Stomach (tissue), 19 donors: ENCODE data around the gene BST2. TPM values are rescaled to one million over a fixed set of nuclear protein-coding genes. Genes with fewer than 3 reads are reported as not detected.

ENCODE experiments used
- DNase-seq, 2 donors: peaks; one replicate each; pipeline versions ENCODE4 v3.0.0 to v3.0.0-alpha.2; 2013 to 2019
- H3K27ac ChIP-seq, 5 donors: fragments of 200-600 bp in 4 of 5; sonication (generic) in 4 of 5; one replicate each; pipeline ENCODE4 v1.5.1; 2013 to 2019; ENCODE audit warnings: mild to moderate bottlenecking in 1 of 5, moderate library complexity in 1 of 5
- H3K27me3 ChIP-seq, 3 donors: fragments of 200-600 bp; sonication (generic); one replicate each; pipeline ENCODE4 v1.5.1; 2017 to 2019; ENCODE audit warnings: mixed run types in 1 of 3
- H3K36me3 ChIP-seq, 4 donors: fragments of 200-600 bp; sonication (generic); 1 replicate in 3 of 4; 2 replicates in 1 of 4; pipeline ENCODE4 v1.5.1; 2016 to 2019
- H3K4me1 ChIP-seq, 4 donors: fragments of 200-600 bp; sonication (generic); one replicate each; pipeline ENCODE4 v1.5.1; 2016 to 2019
- H3K4me3 ChIP-seq, 4 donors: fragments of 200-600 bp; sonication (generic) in 3 of 4; one replicate each; pipeline ENCODE4 v1.5.1; 2016 to 2019; ENCODE audit warnings: mild to moderate bottlenecking in 1 of 4
- H3K9me3 ChIP-seq, 4 donors: fragments of 200-600 bp; sonication (generic); one replicate each; pipeline ENCODE4 v1.5.1; 2016 to 2019
- CTCF ChIP-seq, 7 experiments: fragments of 450-650 bp in 4 of 7; fragments of 200-600 bp in 3 of 7; sonication (generic) in 3 of 7; IDR thresholded peaks; one replicate each; pipeline ENCODE4 v1.5.1; 2016 to 2019; ENCODE audit warnings: antibody characterized with exemption in 7 of 7, control low read depth in 2 of 7, mild to moderate bottlenecking in 1 of 7
- EP300 ChIP-seq: sonication (generic); formaldehyde crosslinking; IDR thresholded peaks from one replicate; pipeline ENCODE4 v1.6.1; 2017; ENCODE audit warnings: antibody characterized with exemption
- POLR2A ChIP-seq, 4 donors: fragments of 450-650 bp; IDR thresholded peaks; one replicate each; pipeline ENCODE4 v1.6.1; 2016; ENCODE audit warnings: antibody characterized with exemption in 4 of 4, control low read depth in 2 of 4, mild to moderate bottlenecking in 1 of 4, moderate library complexity in 1 of 4
- POLR2AphosphoS5 ChIP-seq, 3 donors: sonication (generic); formaldehyde crosslinking; IDR thresholded peaks; one replicate each; pipeline ENCODE4 v1.6.1; 2016; ENCODE audit warnings: antibody characterized with exemption in 3 of 3
- WGBS, 5 donors: extraction: QIAGEN DNeasy Blood & Tissue Kit in 3 of 5; methylation state at CpG; one replicate each; pipeline versions ENCODE4 v1.1.5 to v1.1.7; 2013 to 2018; 5-methylcytosine and 5-hydroxymethylcytosine counted together
- intact Hi-C: fragments of 100-400 bp; cut with DNase I; formaldehyde crosslinking; loops from one replicate; pipeline ENCODE4 v1.15.1; 2023; ENCODE audit warnings: low total_unique reads
- long read RNA-seq, 10 donors: transcript quantifications; one replicate each; lab custom pipeline, GENCODE V29; 2026
- polyA plus RNA-seq, 3 donors: library from polyadenylated mRNA; stranded (reverse); fragments of 200-250 nt; gene quantifications; one replicate each; pipeline ENCODE4 v1.2.3, GENCODE V29; 2013
- total RNA-seq, 5 donors: library from RNA; depleted of rRNA; stranded (reverse); fragments of >200 nt; gene quantifications; one replicate each; pipeline versions ENCODE4 v1.1.0 to v1.2.3, GENCODE V29; 2014 to 2016
- donor health status: healthy with polysubstance abuse.
- donor health status: Bipolar disorder and iron deficiency.
- donor health status: healthy.

BST2 gene, protein sequence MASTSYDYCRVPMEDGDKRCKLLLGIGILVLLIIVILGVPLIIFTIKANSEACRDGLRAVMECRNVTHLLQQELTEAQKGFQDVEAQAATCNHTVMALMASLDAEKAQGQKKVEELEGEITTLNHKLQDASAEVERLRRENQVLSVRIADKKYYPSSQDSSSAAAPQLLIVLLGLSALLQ
- 100 to 1,000 TPM in 2 of 5 donors, 10 to 100 TPM in 2, 1 to 10 TPM in 1; 6.4 to 182 (median 38.4) TPM for total RNA-seq
- polyA plus RNA-seq = 10 to 100 TPM; 34.4 to 68.0 (median 59.1) TPM
- long read RNA-seq, donor 1, partial matches to known transcripts = 0 of 4 reads
- long read RNA-seq, donor 1, other reads (novel, unspliced or antisense) = 0 of 4 reads
- long read RNA-seq, donor 2, transcript BST2-201 (5 exons, 1,019 nt) = major isoform, 18 of 18 reads
- long read RNA-seq, donor 2, partial matches to known transcripts = 0 of 18 reads
- long read RNA-seq, donor 2, other reads (novel, unspliced or antisense) = 0 of 18 reads
- long read RNA-seq, donor 3, partial matches to known transcripts = 0 of 4 reads
- long read RNA-seq, donor 3, other reads (novel, unspliced or antisense) = 0 of 4 reads
- long read RNA-seq, donor 4, partial matches to known transcripts = 0 of 2 reads
- long read RNA-seq, donor 4, other reads (novel, unspliced or antisense) = 0 of 2 reads
- long read RNA-seq, donor 5, transcript BST2-201 (5 exons, 1,019 nt) = major isoform, 13 of 14 reads
- long read RNA-seq, donor 5, partial matches to known transcripts = 0 of 14 reads
- long read RNA-seq, donor 5, other reads (novel, unspliced or antisense) = 0 of 14 reads
- long read RNA-seq, donor 6, transcript BST2-201 (5 exons, 1,019 nt) = major isoform, 41 of 41 reads
- long read RNA-seq, donor 6, partial matches to known transcripts = 0 of 41 reads
- long read RNA-seq, donor 6, other reads (novel, unspliced or antisense) = 0 of 41 reads
- long read RNA-seq, donor 7, transcript BST2-201 (5 exons, 1,019 nt) = major isoform, 12 of 12 reads
- long read RNA-seq, donor 7, partial matches to known transcripts = 0 of 12 reads
- long read RNA-seq, donor 7, other reads (novel, unspliced or antisense) = 0 of 12 reads
- long read RNA-seq, donor 8, transcript BST2-201 (5 exons, 1,019 nt) = major isoform, 18 of 18 reads
- long read RNA-seq, donor 8, partial matches to known transcripts = 0 of 18 reads
- long read RNA-seq, donor 8, other reads (novel, unspliced or antisense) = 0 of 18 reads
- long read RNA-seq, donor 9, transcript BST2-201 (5 exons, 1,019 nt) = major isoform, 18 of 19 reads
- long read RNA-seq, donor 9, partial matches to known transcripts = 0 of 19 reads
- long read RNA-seq, donor 9, other reads (novel, unspliced or antisense) = 0 of 19 reads
- long read RNA-seq, donor 10, partial matches to known transcripts = 0 of 1 reads
- long read RNA-seq, donor 10, other reads (novel, unspliced or antisense) = 0 of 1 reads

- Histone ChIP-seq H3K27me3 (peaks cover 0 to 8% (median 0%) of the 10 kb centered on the region in 3 donors), H3K4me3 (peak within 1 kb of the TSS; percentile 37 to 61 (median 48)), H3K36me3 (peaks cover 0 to 23% (median 12%) of the 10 kb centered on the region in 4 donors), H3K9me3 (no peaks in the 10 kb centered on the region), H3K27ac (peak within 1 kb of the TSS; percentile 77 to 91 (median 86)), H3K4me1 (peaks cover 20 to 49% (median 41%) of the 10 kb centered on the region in 4 donors)
- intact Hi-C loops = no loop called here
- DNase-seq = peak; percentile 64 to 82
- TF ChIP-seq POLR2AphosphoS5 (IDR thresholded peaks at IDR 0.05) (peak; percentile 20 to 73 (median 31)), POLR2A (IDR thresholded peaks at IDR 0.05) (no peak), CTCF (IDR thresholded peaks at IDR 0.05) (no peak), EP300 (no peak)
- WGBS, 5 donors = 54 to 71% (median 58%) methylated on average over 14 to 18 of the region's 18 CpGs
These were observed at the start of gene BST2 for GRCh38 chr19:17405250-17406045. TSS of gene BST2 (minus strand) at chr19:17405630. CDS start at chr19:17405575, 55 bp downstream.

DNA sequence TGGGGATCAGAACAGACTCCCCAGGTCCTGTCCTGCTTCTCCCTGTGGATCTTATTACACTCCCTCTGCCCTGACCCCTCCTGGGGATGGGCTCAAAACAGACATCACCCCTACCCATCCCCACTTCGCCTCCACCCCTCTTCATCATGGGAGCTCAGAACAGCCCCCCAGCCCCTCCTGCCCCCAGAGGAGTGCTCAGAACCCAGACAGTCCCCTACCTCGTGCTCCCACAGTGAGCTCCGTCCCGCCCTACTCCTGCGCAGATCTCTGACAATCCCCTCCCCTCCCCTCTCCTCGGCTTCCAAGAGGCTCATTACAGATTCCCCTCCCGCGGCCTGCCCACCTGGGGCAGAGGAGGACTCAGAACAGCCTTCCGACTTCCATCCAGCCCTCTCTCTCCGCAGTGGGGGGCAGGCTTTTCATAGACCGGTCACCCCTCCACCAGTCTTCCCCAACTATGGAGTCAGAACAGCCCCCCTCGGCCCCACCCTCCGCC, 49.2 kb upstream of the BST2 start:
- WGBS, 5 donors = 7 to 16% (median 10%) methylated on average over 10 to 13 of the region's 13 CpGs
- H3K4me1 ChIP-seq = peaks cover 5 to 20% (median 15%) of the 10 kb centered on the region in 4 donors
- DNase-seq = no peak
- no peaks in the 10 kb centered on the region for H3K36me3 ChIP-seq
- intact Hi-C loops = no loop called here
- no peak overlapping the region for H3K27ac ChIP-seq
- H3K4me3 ChIP-seq = no peak overlapping the region
- peaks cover 9 to 76% (median 35%) of the 10 kb centered on the region in 3 donors for H3K27me3 ChIP-seq
- no peaks in the 10 kb centered on the region for H3K9me3 ChIP-seq
- TF ChIP-seq POLR2A (IDR thresholded peaks at IDR 0.05) (no peak), EP300 (no peak), CTCF (IDR thresholded peaks at IDR 0.05) (no peak), POLR2AphosphoS5 (IDR thresholded peaks at IDR 0.05) (no peak)

DNA sequence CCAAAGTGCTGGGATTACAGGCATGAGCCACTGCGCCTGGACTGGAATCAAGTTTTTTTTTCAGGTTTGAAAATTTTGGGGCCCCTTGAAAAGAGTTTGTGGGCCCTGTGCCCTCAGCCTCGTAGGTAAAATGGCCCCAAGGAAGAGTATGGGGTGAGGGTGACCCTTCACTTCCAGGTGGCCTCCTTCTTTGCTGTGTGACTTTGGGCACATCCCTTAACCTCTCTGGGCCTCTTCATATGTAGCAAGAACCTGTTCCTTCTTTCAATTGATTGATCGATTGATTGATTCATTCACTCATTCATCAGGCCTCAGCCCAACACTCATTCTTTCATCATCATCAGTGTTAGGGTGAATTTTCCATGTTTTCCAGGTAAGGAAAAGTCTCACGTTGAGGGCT, 46.4 kb upstream of the BST2 start:
- H3K4me3 ChIP-seq = no peak overlapping the region
- H3K36me3 ChIP-seq = no peaks in the 10 kb centered on the region
- intact Hi-C loops = no loop called here
- WGBS, 5 donors = 81 to 95% (median 85%) methylated on average over 4 of the region's 4 CpGs
- TF ChIP-seq CTCF (IDR thresholded peaks at IDR 0.05) = no peak
- no peak for TF ChIP-seq EP300
- no peak for TF ChIP-seq POLR2A (IDR thresholded peaks at IDR 0.05)
- TF ChIP-seq POLR2AphosphoS5 (IDR thresholded peaks at IDR 0.05) = no peak
- H3K4me1 ChIP-seq = peaks cover 18 to 36% (median 27%) of the 10 kb centered on the region in 4 donors
- no peak overlapping the region for H3K27ac ChIP-seq
- peaks cover 9 to 76% (median 32%) of the 10 kb centered on the region in 3 donors for H3K27me3 ChIP-seq
- DNase-seq = no peak
- H3K9me3 ChIP-seq = no peaks in the 10 kb centered on the region
